ENCODE measurements around the gene RASSF1.

The RASSF1 gene

DNA sequence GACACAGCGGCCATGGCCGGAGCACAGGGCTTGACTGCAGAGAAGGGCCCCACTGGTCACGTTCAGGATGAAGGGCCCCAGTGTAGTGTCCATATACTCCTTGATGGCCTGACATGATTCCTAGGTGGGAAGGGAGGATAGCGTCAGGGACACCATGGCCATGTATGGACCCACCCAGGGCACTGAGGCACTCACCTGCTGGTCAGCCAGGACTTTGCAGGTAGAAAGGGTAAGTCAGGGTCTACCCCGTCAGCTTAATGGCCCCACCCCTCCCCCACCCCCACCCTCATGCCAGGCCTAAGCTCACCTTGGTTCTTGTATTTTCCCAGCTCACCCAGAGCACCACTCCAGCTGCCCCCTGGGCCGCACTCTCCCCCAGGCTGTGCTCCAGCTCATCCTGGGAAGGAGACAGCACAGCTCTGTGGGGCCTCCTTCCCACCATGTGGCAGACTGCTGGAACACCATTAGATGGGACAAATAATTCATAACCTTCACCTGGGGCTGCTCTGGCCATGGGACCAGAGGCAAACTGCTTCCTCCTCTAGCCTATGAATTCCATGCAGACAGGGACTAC is 39.9 kb downstream of the RASSF1 start:
- DNase-seq (ENCODE audit: low read depth, low spot score) = no peak

DNA sequence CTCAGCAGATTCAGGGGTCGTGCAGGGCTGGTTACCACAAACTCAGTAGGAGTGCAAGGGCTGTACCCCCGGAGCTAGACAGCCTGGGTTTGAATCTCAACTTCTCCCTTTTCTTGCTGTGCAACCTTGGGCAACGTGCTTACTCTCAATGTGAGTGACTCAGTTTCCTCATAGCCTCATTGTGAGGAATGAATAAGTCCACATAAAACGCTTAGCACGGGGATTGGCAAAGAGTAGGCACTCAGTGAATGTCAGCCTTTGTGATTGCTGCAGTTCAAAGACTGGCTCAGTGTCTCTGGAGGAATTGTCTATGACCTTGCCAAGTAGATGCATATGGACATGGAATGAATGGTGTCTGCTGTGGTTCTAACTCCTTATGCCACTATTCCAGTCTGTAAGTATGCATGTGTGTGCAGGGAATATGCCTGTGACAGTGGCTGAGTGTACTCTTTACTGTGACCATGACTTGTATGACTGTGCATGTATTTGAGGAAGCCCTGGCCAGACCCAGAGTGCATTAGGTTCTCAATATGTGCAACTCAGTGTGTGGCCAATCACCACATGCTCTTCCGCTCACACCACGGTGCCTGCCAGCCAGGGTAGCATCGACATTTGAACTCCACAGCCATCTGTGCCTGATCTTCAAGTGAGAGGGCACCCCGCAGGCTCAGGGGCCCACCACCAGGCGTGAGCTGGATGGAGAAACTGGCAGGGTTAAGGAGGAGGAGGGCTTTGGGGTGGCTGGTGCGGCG is 40.5 kb downstream of the RASSF1 start:
- no peak for DNase-seq (ENCODE audit: low read depth, low spot score)

- no peak for DNase-seq (ENCODE audit: low read depth, low spot score)
Measured at GRCh38 chr3:50299638-50299928, 41.1 kb downstream of the RASSF1 start.

GRCh38 chr3:50298836-50299637 is 41.6 kb downstream of the RASSF1 start, which contains the start of the genes HYAL3 and NAA80:
TSS of gene HYAL3 (minus strand) at chr3:50299405. CDS start at chr3:50295602, 3,803 bp downstream.
TSS of gene NAA80 (minus strand) at chr3:50299405. CDS start at chr3:50297463, 1,942 bp downstream.
- peak; percentile 99 for DNase-seq (ENCODE audit: low read depth, low spot score)

GRCh38 chr3:50297896-50298725 is 42.5 kb downstream of the RASSF1 start:
- no peak for DNase-seq (ENCODE audit: low read depth, low spot score)

DNA sequence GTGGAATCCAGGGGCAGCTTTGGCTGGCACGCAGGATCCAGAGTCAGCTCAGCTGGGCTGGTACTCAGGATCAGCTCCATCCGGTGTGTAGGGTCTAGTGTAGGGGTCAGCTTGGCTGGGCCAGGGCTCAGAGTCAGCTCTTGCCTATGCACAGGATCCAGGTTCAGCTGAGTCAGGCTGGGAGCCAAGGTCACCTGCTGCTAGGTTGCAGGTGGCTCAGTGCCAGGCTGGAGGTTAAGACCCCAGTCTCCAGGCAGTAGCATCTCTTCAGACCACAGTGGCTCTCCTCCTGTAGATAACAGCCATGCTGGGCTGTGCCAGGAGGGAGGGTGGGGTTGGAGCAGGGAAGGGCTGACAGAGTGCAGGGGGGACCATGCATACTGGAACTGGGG is 43.3 kb downstream of the RASSF1 start:
- no peak for DNase-seq (ENCODE audit: low read depth, low spot score)

- DNase-seq (ENCODE audit: low read depth, low spot score) = no peak
Measured at GRCh38 chr3:50296721-50297383, 43.8 kb downstream of the RASSF1 start.

GRCh38 chr3:50295553-50296431 is 44.8 kb downstream of the RASSF1 start:
- no peak for DNase-seq (ENCODE audit: low read depth, low spot score)

GRCh38 chr3:50294492-50295403 is 45.9 kb downstream of the RASSF1 start:
- no peak for DNase-seq (ENCODE audit: low read depth, low spot score)

DNA sequence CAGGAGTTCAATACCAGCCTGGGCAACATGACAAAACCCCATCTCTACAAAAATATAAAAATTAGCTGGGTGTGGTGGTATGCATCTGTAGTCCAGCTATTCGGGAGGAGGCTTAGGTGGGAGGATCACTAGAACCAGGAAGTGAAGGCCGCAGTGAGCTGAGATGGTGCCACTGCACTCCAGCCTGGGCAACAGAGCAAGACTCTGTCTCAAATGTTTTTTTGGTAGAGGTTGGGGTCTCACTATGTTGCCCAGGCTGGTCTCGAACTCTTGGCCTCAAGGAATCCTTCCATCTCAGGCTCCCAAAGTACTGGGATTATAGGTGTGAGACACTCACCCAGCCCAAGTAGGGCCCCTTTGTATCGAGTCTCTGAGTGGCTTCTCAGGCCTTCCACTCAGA is 46.5 kb downstream of the RASSF1 start:
- no peak for DNase-seq (ENCODE audit: low read depth, low spot score)

GRCh38 chr3:50293079-50293801 is 47.4 kb downstream of the RASSF1 start:
- DNase-seq (ENCODE audit: low read depth, low spot score) = no peak

DNA sequence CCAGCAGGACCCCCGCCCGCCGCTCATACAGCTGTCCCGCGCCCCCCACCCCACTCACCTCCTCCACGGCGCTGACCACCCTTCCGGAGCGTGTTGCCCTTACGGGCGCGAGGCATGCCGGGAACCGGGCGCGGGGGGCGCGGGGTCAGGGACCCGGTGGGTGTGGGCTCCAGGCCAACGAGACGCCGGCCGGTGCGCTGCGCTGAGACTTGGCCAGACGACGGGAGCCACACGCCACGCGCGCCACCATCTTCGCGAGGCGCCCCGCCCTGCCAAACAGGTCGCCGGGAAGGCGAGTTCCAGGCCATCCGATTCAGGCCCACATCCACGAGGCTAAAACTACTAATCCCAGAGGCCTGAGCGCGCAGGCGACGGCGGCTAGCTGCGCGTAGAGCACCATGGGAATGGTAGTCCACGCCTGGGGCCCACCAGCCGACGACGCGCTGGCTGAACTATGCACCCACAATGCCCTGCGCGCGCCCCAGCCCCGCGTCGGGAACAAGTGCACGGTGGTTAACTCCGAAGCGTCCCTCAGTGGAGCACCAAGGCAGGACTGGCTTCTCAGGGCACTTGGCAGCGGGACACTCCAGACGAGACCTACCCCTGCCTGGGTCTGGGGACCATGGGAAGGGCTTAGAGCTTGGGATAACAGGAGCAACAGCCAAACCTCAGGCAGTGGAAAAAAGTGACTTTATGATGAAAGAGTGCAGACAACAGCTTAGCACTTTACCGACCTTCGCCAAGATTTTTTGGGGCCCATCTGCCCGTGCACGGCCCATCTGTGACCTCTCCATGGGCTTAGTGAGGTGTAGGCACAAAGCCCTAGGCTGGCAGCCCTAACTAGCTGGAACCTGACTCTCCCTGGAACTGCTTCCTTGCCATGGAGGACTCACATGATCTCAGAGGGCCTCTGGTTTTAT is 48.2 kb downstream of the RASSF1 start, which contains the start of gene IFRD2:
TSS of gene IFRD2 (minus strand) at position 271 of the 920 bp plus-strand sequence. CDS start at position 116, 155 bp downstream.
- DNase-seq (ENCODE audit: low read depth, low spot score) = peak; percentile 94

DNA sequence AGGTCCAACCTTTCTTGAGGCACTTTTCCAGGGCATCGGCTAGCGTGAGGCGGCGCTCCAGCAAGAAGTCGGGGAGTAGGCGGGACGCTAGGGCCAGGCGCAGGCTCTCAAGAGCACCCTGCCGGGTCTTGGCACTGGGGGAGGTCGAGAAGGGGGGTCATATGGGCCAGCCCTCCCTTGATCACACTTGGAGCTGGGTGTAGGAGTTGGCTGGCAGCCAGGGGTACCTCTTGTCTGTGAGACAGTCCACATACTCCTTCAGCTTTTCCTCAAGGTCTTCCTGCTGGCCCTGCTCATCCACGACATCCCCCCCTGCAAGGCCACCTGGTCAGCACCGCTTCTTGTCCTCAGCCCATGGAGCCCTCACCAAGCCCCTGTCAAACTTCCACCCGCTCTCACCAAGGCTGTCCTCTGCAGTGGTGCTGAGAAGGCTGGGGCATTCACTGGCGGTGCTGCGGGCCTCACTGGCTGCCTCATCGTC is 50.4 kb downstream of the RASSF1 start:
- DNase-seq (ENCODE audit: low read depth, low spot score) = no peak

GRCh38 chr3:50289130-50289529 is 51.5 kb downstream of the RASSF1 start:
- DNase-seq (ENCODE audit: low read depth, low spot score) = no peak

GRCh38 chr3:50288387-50289007 is 52.1 kb downstream of the RASSF1 start:
- DNase-seq (ENCODE audit: low read depth, low spot score) = no peak

- no peak for DNase-seq (ENCODE audit: low read depth, low spot score)
Measured at GRCh38 chr3:50287262-50287661, 53.4 kb downstream of the RASSF1 start.

All from smooth muscle cell of the brain vasculature (primary cell).